Fibroblast of skin of abdomen (primary cell): ENCODE data around the gene TRIM48. TPM values are rescaled to one million over a fixed set of nuclear protein-coding genes. Genes with fewer than 3 reads are reported as not detected.
"Not testable (repeated sequence)": the region's sequence is repeated elsewhere in the genome, so short reads cannot be mapped to it uniquely, and the experiment has no call there.

Source experiments
- DNase-seq: peaks from one replicate; pipeline ENCODE4 v3.0.0-alpha.2; 2013
- polyA plus RNA-seq, 2 experiments: library from polyadenylated mRNA; unstranded; fragments of 120-200 nt; gene quantifications; one replicate each; pipeline ENCODE4 v1.2.1, GENCODE V29; 2013; ENCODE audit not compliant: insufficient read length in 2 of 2

Gene TRIM48
- polyA plus RNA-seq (2013, experiment 1 of 2; ENCODE audit: insufficient read length), result not detected
- polyA plus RNA-seq (2013, experiment 2 of 2; ENCODE audit: insufficient read length), result not detected

DNA sequence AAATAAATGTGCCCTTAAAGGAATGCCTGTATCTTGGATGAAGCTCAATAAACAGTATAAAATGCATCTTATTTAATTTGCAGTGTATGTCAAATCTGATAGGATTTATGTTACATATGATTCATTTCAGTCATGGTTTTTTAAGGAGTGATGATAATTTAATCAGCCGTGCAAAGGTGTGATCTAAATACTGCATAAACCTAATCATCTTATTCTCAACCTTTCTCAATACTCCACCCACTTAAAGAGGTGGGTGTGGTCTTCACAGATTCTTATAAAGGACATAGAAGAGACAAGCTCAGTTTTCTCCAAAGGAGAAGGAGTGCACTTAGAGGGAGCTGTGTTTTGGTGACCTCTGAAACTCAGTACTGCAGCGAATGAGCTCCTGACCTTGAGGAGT, at the start of gene TRIM48:
TRIM48 (plus strand) TSS at position 301 of the 400 bp plus-strand sequence. CDS start 113 bp downstream, outside the sequence.
- DNase-seq, result not testable (repeated sequence)

GRCh38 chr11:55238316-55238715, 23.6 kb upstream of the TRIM48 start:
- DNase-seq, result not testable (repeated sequence)

- DNase-seq, result no peak
These were observed 1.1 kb downstream of the TRIM48 start for GRCh38 chr11:55263081-55263480.
